ENCODE results near the gene MCC. TPM values are rescaled to one million over a fixed set of nuclear protein-coding genes. Genes with fewer than 3 reads are reported as not detected.
A peak's percentile ranks its signal among the peaks of the same experiment; 100 is the strongest.

MCC gene
- total and polyA plus RNA-seq, 12 donors = 4.2 to 34.1 (median 25.2) TPM

DNA sequence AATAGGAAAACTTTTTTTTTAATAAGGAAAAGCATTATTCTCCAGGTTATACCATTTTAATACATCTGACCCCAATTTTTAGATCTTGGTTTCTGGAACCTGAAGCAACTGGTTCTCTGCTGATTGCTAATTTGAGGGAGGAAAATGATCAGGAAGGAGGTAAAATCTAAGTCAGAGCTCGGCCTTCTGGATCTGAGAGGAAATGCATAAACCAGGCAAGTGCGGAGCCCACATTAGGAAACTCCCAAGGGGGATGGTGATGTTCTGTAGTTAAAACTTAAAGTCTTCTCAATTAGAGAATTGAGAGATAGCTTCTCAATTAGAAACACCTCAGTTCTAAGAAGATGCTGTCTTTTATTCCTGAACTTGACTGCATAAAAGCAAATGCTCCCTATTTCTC is 167.0 kb downstream of the MCC start:
- DNase-seq = peak in 1 of 2 donors; percentile 24
- 44 to 47% methylated on average over 2 of the region's 2 CpGs for WGBS, 2 donors
- no peak overlapping the region for H3K27ac ChIP-seq
- TF ChIP-seq, protein P1, sequence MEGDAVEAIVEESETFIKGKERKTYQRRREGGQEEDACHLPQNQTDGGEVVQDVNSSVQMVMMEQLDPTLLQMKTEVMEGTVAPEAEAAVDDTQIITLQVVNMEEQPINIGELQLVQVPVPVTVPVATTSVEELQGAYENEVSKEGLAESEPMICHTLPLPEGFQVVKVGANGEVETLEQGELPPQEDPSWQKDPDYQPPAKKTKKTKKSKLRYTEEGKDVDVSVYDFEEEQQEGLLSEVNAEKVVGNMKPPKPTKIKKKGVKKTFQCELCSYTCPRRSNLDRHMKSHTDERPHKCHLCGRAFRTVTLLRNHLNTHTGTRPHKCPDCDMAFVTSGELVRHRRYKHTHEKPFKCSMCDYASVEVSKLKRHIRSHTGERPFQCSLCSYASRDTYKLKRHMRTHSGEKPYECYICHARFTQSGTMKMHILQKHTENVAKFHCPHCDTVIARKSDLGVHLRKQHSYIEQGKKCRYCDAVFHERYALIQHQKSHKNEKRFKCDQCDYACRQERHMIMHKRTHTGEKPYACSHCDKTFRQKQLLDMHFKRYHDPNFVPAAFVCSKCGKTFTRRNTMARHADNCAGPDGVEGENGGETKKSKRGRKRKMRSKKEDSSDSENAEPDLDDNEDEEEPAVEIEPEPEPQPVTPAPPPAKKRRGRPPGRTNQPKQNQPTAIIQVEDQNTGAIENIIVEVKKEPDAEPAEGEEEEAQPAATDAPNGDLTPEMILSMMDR (IDR thresholded peaks at IDR 0.05) = peak in 5 of 9 donors; percentile 23 to 60 (median 37)
- peaks cover 0 to 22% (median 13%) of the 10 kb centered on the region in 9 donors for H3K4me1 ChIP-seq
- peak in 5 of 8 donors; percentile 38 to 66 (median 52) for ATAC-seq
- no peaks in the 10 kb centered on the region for H3K27me3 ChIP-seq
- no peaks in the 10 kb centered on the region for H3K36me3 ChIP-seq
- intact Hi-C loops (cut with DNase I) = loop anchor here in 2 of 10 donors (10.0 kb wide), 2 partner anchors 116 to 326 kb away; no protein-coding TSS in a partner anchor
- H3K9me3 ChIP-seq = no peaks in the 10 kb centered on the region
- no peak overlapping the region for H3K4me3 ChIP-seq

DNA sequence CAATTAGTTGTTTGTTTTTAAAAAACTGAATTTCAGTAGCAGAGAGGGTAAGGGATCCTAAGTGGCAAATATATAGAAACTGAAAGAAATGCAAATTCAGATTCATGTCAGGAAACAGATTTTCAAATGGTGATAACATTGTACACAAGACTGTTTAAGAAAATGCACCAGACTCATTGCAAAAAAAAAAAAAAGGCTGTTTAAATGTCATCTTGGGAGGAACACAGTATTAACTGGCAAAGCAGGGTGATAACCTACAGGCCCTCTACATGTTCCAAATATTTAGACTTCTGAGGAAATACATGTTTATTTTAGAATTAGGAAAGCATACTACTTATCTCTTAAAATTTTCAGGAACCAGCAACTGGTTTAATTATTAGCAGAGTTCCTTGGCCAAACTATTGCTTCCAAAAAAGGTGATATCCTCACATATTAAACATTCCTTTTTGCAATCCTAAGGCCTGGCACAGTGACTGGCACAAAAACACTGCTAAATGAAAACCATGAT is 167.9 kb downstream of the MCC start:
- Histone ChIP-seq H3K4me3 (no peak overlapping the region), H3K36me3 (no peaks in the 10 kb centered on the region), H3K4me1 (peaks cover 0 to 22% (median 13%) of the 10 kb centered on the region in 9 donors), H3K27me3 (no peaks in the 10 kb centered on the region), H3K27ac (peak overlapping the region in 1 of 10 donors; percentile 34), H3K9me3 (no peaks in the 10 kb centered on the region)
- DNase-seq (no peak), ATAC-seq (no peak)
- TF ChIP-seq, protein P1 (IDR thresholded peaks at IDR 0.05) = no peak
- intact Hi-C loops (cut with DNase I) = loop anchor here in 2 of 10 donors (10.0 kb wide), 2 partner anchors 116 to 326 kb away; no protein-coding TSS in a partner anchor

DNA sequence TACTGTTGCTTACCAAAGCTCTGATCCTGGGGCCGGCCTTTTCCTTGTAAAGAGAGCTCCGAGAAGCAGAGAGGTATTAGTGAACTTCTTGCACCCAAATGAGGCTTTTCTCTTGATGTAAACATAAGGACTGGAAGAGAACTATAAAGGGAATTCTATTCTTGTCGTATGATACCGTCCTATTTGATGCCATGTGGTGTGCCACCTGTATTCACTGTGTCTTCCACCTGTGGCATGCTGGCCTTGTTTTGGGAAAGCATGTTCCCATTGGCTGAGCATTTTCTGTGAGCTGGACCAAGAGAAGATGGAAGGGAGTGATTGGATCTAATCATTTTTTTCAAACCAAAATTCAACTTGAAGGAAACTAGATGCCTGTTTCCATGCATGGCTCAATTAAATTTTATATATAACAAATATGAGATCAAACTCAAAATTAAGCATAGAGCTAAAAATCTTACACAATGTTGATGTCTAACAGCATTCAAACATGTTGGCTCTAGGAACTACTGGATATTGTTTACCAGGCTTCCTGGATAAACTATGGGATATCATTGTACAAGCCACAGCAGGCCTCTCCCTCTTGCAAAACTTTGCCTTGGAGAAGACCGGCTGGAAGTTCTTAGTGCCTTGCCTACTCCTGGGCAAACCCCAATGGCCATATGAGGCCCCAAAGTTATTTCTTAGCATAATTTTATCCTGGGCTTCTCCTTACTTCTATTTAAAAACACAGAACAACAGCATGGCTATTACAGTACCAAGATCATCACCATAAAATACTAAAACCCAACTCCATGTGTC is 168.8 kb downstream of the MCC start:
- Histone ChIP-seq H3K27me3 (no peaks in the 10 kb centered on the region), H3K4me3 (no peak overlapping the region), H3K4me1 (peaks cover 0 to 22% (median 13%) of the 10 kb centered on the region in 9 donors), H3K9me3 (no peaks in the 10 kb centered on the region), H3K27ac (no peak overlapping the region), H3K36me3 (no peaks in the 10 kb centered on the region)
- DNase-seq (no peak), ATAC-seq (no peak)
- intact Hi-C loops (cut with DNase I) = loop anchor here in 2 of 10 donors (10.0 kb wide), 2 partner anchors 115 to 325 kb away; no protein-coding TSS in a partner anchor
- TF ChIP-seq, protein P1 (IDR thresholded peaks at IDR 0.05) = no peak
- WGBS, 2 donors = 91% methylated on average over 5 of the region's 5 CpGs

DNA sequence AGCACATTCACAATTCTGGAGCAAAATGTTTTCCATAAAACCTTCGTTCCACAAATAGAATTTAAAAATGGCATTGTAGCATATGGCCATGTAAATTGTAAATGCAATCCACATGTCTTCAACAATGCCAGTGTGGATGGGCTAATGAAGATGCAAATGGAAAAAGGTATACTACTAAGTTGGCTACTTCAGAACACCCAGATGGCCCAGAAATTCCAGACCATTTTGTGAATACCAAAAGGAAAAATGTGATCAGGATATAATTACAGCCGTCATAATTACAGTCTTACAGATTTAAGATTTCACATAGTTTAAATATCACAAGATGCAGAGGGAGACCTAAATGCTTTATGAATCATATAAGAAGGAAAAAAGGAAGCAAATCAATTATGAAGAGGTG is 170.6 kb downstream of the MCC start:
- intact Hi-C loops (cut with DNase I) = no loop called here
- H3K36me3 ChIP-seq = no peaks in the 10 kb centered on the region
- 93 to 100% methylated on average over 2 of the region's 2 CpGs for WGBS, 2 donors
- no peak for ATAC-seq
- no peak overlapping the region for H3K4me3 ChIP-seq
- peaks cover 0 to 22% (median 13%) of the 10 kb centered on the region in 9 donors for H3K4me1 ChIP-seq
- no peak overlapping the region for H3K27ac ChIP-seq
- H3K9me3 ChIP-seq = no peaks in the 10 kb centered on the region
- no peaks in the 10 kb centered on the region for H3K27me3 ChIP-seq
- TF ChIP-seq, protein P1 (IDR thresholded peaks at IDR 0.05) = no peak
- DNase-seq = no peak

Measured in heart right ventricle (tissue), 16 donors.